ENCODE results near the gene UBE3C.

GRCh38 chr7:157274991-157275427 is 136.3 kb downstream of the UBE3C start:
- TF ChIP-seq POLR2AphosphoS5 (IDR thresholded peaks at IDR 0.05; ENCODE audit: low read depth, low read length) (no peak), SIN3A (IDR thresholded peaks at IDR 0.05; ENCODE audit: borderline replicate concordance, insufficient read depth, low read length) (no peak), TAF1 (IDR thresholded peaks at IDR 0.05; ENCODE audit: borderline replicate concordance, insufficient read depth, low read length) (no peak), FOXP2 (optimal IDR thresholded peaks at IDR 0.05; ENCODE audit: borderline replicate concordance, extremely low read depth, extremely low read length, insufficient read depth) (no peak)
